GM21360 (cell line): ENCODE data around the gene KLHL40.
"Not testable (repeated sequence)": the region's sequence is repeated elsewhere in the genome, so short reads cannot be mapped to it uniquely, and the experiment has no call there.

ENCODE experiments used
- ATAC-seq: cut with Tn5 transposase; IDR thresholded peaks from one replicate; pipeline ENCODE4 v1.9.1; 2021; ENCODE audit warnings: mild to moderate bottlenecking, moderate library complexity; ENCODE audit not compliant: unreplicated experiment

Gene KLHL40

DNA sequence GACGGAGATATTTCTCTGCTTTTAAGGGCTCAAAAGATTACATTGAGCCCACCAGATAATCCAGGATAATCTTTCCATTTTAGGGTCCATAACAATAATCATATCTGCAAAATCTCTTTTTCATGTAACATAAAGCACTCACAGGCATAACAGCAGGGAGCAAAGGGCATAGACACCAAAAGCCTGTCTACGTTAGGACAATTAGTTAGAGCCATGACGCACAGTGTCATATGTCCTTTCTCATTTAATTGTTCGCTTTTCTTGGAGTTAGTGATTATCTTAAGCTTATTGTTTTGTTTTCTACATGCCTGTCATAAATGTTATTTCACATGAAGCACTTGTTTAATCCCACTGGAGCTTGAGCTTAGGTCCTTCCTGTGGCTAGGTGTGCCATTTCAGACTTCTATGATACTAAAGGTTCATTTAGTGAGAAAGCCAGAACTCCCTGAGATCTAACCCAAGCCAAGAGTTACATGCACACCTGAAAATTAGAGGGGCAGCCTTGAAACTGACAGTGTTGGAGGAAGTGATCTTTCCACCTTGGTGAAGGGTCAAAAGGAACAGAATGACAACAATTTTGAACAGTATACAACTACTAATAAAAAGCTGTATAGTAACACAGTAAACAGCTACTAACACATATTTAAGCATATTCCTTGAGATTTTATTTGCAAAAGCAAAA lies 29.0 kb downstream of the KLHL40 start:
- no peak for ATAC-seq

DNA sequence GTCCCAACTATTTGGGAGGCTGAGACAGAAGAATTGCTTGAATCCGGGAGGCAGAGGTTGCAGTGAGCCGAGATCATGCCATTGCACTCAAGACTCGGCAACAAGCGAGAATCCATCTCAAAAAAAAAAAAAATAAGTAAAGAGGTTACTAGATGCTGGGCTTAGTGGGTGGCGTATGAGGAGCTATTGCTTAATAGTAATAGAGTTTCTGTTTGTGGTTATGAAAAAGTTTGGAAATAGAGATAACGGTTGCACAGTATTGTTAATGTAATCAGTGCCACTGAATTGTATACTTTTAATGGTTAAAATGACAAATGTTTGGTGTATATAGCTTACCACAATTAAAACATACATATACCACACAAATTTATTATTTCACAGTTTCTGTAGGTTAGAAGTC lies 32.0 kb downstream of the KLHL40 start:
- ATAC-seq, result no peak

DNA sequence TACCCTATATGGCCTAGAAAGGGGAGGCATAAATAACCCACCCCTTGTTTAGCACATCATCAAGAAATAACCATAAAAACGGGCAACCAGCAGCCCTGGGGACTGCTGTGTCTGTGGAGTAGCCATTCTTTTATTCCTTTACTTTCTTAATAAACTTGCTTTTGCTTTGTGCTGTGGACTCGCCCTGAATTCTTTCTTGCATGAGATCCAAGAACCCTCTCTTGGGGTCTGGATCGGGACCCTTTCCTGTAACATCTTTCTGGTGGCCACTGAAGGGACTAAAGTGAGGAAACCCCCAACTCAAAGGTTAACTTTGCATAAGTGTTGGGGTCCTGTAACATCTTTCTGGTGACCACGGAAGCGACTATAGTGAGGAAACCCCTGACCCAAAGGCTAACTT lies 33.0 kb downstream of the KLHL40 start:
- no peak for ATAC-seq

DNA sequence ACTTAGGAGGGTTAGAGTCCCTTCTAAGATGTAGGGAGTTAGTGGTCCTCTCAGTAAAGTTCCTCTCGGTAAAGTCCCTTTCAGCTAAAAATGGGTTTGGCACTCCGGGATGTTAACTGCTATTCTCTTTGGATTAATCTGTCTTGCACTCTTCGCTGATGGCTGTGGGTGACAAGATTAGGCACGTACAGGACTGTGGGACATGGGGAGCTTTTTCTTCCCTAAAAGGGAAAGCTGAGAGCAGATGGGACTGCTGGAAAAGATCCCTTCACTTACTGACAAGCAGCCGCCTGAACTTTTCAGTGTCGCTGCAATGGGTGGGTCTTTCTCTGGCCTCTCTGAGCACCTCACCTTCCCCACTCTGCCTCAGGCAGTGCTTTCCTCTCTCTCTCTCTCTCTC lies 33.7 kb downstream of the KLHL40 start:
- no peak for ATAC-seq

DNA sequence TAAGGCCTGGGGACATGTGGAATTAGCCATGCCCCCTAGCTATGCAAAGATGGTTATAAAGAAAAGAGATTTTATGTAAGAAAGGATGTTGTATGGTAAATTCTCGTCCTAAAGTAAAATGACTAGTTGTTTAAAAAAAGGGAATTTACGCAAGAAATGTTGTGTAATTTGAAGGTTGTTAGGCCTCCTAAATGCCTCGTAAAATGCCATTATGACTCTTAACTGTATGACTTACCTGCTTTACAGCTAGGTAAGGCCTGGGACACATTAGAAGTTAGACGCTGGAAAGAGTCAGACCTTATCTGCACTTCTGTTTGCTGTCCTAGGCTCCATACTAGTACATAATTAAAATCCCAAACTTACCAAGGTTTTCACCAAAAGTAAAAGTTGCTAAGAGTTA lies 34.8 kb downstream of the KLHL40 start:
- ATAC-seq, result no peak

DNA sequence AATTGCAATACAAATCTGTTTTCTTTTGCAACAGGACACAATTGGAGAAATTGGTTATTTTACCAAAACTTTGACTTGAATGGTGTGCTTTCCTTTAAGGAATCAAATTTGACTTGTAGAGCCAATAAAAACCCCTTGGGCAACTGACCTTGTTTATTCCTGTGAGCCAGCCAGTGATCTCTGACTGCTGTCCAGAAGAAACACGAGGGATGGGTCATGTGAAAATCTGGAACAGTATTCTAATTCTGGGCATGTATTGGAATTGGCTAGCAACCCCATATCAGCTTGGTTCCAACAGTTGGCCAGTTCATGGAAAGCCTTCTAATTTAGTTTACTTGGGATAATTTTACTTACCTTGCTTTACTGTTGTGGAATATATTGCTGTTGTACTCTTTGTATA lies 36.4 kb downstream of the KLHL40 start:
- no peak for ATAC-seq

DNA sequence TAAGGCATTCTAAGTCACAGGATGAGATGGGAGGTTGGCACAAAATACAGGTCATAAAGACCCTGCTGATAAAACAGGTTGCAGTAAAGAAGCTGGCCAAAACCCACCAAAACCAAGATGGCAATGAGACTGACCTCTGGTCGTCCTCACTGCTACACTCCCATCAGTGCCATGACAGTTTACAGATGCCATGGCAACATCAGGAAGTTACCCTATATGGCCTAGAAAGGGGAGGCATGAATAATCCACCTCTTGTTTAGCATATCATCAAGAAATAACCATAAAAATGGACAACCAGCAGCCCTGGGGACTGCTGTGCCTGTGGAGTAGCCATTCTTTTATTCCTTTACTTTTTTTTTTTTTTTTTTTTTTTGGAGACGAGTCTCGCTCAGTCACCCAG lies 37.1 kb downstream of the KLHL40 start:
- not testable (repeated sequence) for ATAC-seq

DNA sequence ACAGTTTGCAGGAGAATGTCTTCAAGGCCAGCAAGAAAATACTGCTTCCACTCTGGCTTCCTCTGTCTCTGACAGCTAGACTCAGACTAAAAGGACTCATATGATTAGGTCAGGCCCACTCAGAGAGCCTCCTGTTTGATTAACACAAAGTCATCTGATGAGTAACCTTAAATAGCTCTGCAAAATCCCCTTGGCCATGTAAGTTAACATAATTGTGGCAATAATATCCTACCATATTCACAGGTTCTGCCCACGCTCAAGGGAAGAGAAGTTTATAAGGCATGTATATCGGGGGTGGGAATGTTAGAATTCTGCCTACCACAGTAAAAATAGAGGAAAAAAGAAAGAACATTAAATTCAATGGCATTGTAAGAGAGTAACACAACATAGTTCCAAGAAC lies 37.9 kb downstream of the KLHL40 start:
- no peak for ATAC-seq

DNA sequence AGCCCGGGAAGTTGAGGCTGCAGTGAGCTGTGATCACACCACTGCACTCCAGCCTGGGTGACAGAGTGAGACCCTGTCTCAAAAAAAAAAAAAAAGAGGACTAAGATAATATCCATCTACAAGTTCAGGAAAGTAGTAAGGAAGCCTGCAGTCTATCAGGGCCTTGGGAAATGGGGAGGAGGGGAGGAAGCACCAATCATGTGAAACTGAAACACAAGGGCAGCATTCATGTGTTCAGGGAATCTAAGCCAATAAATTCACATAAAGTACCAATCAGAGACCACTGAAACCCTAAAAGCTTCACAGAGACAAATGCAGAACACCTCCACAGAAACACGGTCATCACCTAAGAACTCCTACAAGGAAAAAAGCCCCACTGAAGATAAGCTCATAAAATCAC lies 40.1 kb downstream of the KLHL40 start:
- ATAC-seq, result no peak

DNA sequence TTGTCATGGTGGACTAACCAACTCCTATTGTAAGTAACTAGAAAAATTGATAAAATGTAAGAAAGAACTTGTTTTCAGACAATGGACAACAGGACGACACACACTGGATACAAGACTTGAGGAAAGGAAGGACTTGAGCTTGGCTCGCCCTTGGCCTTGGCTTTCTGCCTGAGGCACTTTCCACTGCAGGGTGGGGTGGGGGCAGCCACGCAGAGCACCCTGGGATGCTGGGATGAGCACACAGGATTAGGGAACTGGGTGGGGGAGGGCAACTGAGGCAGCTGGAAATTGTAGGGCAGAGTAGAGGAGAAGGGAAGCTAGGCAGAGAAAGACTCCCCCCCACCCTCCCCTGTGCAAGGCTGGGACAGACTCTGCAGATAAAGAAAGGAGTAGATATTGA lies 42.7 kb downstream of the KLHL40 start:
- no peak for ATAC-seq

DNA sequence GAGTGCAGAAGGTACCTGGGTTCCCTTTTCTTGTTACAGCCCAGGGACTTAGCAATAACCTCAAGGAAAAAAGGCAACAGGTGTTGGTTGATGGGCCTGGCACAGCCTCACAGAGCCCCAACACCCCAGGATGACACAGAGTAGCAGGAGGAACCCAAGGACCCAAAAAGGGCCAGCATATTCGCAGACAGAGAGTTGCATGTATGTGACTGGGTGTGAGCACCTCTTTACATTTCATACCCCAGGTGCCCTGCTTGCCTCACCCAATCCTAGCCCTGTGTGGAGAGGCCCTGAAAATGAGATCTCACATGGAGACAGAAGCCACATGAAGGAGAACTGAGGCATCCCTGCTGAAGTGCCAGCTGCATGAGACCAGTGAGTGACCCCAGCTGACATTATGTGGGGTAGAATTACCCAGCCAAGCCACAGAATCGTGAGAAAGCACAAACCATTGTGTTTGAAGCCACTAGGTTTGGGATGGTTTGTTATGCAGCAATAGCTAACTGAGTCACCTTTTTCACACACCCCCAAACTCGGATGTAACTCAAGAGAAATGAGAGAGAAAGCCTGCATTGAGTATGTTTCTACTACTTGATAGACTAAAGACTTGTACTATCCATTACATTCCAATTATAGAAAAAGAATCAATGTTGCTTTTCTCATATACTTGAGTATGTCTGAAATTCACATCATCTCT lies 43.5 kb downstream of the KLHL40 start:
- no peak for ATAC-seq

DNA sequence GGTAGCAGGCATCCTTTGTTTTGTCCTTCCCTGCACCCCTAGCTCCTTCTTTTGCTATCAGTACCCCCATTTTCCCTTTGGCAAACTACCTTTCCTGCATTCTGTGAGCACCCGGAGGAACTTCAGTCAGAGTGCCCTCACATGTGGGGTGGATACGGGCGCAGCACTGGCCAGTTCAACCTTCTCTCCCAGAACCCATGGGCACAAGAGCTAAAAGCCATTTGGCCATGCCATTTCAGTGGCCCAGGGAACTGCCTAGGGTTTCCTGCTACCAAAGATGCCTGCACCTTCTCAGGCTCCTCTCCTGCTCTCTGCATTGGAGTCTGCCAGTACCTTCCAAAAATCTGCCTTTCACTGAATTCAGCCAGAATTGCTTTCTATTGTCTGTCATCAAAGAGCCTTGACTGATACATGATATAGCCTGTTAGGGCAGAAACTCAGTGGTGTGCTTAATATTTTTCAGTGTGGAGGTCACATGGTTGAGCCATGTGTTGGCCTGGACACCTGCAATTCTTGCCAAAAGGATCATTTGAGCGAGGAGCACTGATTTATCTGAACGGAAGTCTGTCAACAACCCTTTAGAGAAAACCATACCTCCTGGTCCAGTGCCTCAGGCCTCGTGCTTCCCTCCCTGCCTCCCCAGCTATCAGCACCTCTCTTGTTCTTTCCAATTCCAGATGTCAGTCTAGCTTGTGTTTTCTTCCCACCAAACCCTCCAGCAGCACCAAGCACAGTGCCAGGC lies 44.2 kb downstream of the KLHL40 start:
- ATAC-seq, result no peak

DNA sequence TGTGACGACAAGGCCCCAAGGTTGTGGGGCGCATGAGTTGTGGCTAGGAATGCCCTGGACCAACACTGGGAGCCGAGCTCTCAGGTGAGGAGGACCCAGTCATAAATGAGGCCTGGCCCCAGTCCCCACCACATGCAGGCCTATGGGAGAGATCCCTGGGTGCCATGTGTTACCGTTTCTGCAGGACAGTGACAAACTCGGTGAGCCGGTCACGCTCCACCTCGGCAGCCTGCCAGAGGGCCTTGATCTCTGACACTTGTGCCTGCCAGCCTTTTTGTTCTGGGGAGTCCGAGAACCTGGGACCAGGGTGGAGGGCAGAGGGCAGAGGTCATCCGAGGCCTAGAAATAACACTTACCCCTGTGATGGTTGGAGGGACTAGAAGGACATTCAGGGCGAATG lies 45.0 kb downstream of the KLHL40 start:
- no peak for ATAC-seq

DNA sequence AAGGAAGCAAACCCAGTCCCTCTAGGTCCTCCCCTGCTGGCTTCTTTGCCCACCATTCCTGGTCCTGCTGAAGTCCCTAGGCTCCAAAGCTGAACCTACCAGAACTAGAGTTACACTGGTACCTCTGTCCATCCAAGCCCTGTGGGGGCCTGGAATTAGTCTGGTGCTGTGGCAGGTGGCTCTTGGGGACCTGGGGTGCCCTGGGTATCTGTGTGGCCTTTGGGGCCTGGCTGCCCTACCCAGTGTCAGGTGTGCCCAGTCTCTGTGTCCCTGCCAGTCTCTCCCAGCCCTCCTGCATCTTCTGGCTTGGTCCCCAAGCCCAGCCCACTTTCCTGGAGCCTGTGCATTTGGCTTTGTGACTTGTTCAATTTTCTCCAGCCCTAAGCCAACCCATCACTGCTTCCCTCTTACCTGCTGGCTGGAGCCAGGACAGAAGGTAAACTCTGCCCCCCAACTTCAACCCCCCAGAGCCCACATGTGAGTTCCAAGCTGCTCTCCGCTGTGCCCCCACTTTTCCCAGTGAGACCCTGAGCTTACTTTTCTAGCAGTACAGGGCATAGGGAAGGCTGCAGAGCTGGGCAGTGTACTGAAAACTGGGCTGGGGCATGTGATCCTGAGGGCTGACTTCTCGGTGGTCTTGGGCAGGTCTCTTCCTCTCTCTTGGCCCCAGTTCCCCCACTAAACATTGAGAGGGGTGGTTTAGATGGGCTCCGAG lies 45.5 kb downstream of the KLHL40 start:
- ATAC-seq, result no peak

DNA sequence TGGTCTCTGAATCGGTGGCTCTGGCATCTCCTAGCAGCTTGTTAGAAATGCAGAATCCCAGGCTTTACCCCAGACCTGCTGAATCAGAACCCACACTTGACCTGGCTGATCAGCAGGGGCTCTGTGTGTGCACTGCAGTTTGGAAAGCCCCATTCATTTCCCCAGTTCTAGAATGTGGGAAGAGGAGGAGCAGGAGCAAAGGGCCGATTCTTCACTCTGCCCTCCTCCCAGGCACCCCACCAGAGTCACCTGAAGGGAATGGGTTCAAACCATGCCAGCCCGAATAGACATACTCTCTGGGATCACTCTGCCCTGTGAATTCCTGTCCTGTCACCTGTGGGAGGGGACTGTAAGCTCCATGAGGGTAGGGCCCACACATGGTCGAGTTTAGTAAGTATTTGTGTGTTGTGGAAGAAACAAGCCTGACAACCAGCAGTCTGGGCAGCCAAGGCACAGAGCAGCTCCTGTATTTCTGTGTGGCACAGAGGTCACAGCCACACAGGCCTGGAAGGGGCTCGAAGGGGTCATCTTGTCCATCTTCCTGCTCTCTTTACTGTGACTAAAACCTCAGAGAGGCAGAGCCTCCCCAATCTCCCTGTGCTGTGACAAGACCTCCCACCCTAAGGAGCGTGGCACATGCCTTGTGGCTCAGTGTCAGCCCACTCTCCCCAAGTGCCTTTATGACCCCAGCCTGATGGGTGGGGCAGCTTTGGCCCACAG lies 46.3 kb downstream of the KLHL40 start:
- no peak for ATAC-seq

DNA sequence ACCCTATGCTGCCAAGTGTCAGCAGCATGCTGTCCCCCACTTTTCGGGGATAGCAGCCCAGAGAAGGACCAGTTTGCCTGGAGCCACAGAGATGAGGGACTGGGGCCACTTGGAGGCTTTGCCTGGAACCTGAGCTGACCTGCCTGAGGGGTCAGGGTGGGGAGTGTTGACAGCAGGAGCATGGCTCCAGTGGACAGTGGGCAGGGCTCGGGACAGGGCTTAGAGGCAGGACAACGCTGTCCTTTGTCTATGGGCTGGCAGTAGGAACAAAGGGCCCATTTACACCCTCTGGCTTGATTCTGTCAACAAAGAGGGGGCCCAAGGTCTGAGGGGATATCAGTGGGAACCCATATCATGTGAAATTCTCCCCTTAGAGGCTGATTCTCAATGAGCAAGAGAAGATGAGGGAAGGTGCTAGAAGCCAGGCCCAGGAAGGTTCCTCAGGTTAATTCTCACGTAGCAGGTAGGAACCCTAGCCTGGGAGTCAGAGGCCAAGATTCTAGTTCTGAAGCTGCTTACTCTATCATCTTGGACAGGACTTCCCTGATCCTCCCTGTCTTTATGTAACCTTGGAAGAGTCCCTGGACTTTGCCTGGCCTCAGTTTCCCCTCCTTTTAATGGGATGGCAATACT lies 47.0 kb downstream of the KLHL40 start:
- ATAC-seq, result no peak

DNA sequence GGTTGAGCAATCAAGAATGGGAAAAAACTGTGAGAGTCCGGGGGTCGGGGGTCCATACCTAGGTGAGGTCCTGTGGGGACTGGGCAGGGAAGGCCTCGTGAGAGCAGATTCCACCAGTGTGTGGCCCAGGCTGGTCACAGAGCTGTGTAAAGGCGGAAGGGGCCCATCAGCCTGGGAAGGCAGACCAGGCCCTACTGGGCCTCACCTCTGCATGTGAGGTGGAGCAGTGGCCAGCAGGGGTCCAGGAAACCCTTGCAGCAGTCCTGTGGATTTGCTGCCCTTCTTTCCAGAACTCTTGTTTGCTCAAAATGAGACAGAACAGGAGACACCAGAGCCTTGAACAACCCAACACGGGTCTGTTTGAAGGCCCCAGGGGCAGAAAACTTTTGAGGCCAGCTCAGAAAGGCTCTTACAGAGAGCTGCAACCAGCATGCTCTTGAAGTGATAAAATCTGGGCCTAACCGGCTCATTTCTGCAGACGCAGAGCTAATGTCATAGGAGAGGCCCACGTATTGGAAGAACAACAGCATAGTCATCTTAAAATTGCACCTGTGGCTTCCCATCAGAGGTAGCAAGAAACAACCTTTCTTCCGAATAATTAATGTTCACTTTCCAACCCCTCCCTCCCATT lies 47.6 kb downstream of the KLHL40 start:
- ATAC-seq, result no peak

DNA sequence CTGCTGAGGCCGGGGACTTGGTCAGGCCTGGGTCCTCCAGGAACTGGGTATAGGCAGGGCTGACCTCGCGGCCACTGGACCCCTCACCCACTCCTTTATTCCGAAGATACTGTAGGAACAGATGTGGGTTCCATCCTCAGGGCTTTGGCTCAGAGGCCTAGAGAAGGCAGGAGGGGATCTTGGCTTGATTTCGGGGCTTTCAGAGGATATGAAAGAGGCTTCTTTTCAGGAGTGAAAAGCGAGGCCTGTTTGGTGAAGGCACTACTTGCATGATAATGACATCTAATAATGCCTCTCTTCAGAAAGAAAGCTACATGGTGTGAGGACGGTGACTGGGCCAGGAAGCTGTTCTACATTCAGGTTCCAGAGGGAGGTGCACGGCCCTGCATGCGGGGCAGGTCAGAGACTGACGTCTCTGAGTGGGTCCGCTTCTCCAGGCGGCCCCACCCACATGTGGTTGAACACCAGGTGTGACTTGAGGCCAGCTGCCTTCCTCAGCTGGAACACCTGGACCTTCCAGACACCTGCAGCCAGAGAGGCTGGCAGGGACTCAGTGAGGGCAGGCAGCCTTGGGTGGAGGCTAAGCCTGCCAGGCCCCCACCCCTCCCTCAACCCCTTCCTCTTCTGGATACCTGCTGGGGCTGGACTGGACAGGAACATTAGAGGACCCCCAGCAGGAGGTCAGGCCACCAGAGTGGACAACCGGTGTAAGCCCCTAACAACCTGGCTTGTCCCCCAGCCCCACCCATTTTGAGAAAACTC lies 48.3 kb downstream of the KLHL40 start:
- ATAC-seq, result no peak

DNA sequence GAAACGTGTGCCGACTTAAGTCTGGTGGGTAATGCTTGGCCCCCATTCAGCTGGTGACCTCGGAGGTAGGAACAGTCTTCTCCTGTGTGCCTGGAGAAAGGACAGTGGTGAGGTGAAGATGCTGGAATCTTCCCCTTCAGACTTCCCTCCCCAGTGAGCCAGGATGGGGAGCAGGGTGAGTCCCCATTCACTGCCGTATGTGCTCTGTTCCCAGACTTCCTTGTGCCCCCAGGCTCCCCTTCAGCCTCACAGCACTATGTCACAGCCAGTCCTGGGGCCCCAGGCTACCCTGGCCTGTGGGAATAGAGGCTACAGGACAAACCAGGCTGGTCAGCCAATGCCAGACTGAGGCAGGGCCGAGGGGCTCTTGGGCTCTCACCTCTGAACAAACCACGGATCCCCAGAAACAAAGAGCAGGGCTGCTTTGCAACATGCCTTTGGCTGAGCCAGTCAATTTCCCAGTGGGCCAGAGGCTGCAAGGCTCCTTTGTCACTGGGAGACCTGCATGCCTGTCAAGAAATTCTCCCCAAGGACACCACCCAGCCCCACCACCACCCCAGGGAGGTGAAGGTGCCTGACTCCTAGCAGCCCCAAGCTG lies 49.0 kb downstream of the KLHL40 start:
- ATAC-seq, result no peak
